HG03196 (cell line): ENCODE results near the gene MUSK.
"Not testable (repeated sequence)": the region's sequence is repeated elsewhere in the genome, so short reads cannot be mapped to it uniquely, and the experiment has no call there.

Experiments
- ATAC-seq: cut with Tn5 transposase; IDR thresholded peaks from one replicate; pipeline ENCODE4 v1.9.1; 2021; ENCODE audit not compliant: unreplicated experiment

The MUSK gene

GRCh38 chr9:110755179-110755578, 86.6 kb downstream of the MUSK start:
- ATAC-seq: no peak

GRCh38 chr9:110758201-110758600, 89.6 kb downstream of the MUSK start:
- ATAC-seq: no peak

- ATAC-seq: no peak
Observed at GRCh38 chr9:110762783-110763182, 94.2 kb downstream of the MUSK start.

- no peak for ATAC-seq
Observed at GRCh38 chr9:110763568-110763967, 95.0 kb downstream of the MUSK start.

DNA sequence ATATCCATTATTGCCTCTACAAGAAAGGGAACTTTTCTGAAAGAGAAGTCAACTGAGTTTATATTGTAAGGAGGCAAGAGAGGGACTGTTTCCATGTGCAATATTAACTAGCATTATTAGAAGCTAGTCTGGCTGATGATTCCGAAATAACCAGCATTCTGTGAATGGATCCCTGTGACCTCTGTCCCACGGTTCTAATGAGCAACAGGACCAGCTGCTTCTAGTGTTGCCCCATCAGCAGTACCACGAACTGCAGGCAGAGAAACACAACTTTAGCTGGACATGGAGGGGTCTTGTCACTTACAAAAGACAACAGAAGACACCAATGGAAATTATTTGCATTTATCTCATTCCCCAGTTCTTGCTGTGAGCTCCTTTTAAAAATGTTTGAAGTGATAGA, 95.4 kb downstream of the MUSK start:
- no peak for ATAC-seq

- no peak for ATAC-seq
Observed at GRCh38 chr9:110765926-110766325, 97.3 kb downstream of the MUSK start.

DNA sequence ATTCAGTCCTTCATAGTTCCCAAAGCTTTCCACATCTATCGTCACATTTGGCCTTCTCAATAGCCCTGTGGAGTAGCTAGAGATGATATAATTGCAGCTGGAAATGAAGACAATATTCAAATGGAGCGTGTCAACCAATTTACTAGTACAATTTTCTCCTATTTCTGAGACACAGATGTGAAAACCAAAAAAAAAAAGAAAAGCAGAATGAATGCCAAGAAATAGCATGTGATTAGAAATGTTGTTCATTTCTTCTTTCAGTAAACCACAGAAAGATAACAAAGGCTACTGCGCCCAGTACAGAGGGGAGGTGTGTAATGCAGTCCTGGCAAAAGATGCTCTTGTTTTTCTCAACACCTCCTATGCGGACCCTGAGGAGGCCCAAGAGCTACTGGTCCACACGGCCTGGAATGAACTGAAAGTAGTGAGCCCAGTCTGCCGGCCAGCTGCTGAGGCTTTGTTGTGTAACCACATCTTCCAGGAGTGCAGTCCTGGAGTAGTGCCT, 99.0 kb downstream of the MUSK start:
- no peak for ATAC-seq

- no peak for ATAC-seq
Observed at GRCh38 chr9:110768886-110769285, 100.3 kb downstream of the MUSK start.

GRCh38 chr9:110769667-110770066, 101.1 kb downstream of the MUSK start:
- no peak for ATAC-seq

DNA sequence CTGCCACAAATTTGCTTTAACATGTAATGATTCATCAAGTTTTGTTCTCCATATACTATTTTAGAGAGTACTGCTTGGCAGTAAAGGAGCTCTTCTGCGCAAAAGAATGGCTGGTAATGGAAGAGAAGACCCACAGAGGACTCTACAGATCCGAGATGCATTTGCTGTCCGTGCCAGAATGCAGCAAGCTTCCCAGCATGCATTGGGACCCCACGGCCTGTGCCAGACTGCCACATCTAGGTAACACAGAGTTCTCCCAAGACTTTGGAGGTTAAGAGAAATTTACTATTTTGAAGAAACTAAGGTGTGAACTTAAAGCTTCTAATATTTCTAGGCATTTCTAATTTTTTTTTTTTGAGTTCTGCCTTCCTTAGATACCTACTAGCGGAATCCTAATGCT, 107.1 kb downstream of the MUSK start:
- ATAC-seq: no peak

GRCh38 chr9:110776221-110776620, 107.6 kb downstream of the MUSK start:
- no peak for ATAC-seq

DNA sequence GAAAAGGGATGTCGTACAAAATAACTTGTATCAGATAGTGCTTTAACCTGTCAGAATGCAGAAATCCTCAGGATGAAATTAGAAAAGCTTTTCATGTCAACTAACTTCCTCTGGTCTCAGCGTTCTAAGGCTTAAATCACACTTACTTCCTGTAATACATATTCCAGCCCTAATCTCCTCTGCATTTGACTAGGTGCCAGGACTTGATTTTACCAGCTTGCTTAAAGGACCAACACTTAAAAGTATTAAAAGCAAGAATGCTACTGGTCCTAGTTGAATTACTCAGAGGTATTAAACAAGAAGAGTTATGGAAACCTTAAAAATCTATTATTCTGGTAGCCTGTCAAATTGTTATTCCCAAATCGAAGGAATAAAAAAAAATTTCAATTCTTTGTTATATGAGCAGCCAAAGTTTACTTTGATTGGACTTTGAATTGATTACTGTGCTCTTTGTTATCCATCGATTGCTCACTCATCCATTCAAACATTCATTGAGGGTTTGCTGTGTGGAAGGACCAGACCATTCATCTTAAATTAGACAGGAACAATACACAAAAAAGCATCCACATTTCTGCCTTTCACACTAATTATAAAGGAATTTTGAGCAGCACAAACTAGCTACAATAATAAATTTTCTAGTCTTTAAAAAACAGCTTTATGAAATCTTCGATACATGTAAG, 108.7 kb downstream of the MUSK start:
- ATAC-seq: no peak

DNA sequence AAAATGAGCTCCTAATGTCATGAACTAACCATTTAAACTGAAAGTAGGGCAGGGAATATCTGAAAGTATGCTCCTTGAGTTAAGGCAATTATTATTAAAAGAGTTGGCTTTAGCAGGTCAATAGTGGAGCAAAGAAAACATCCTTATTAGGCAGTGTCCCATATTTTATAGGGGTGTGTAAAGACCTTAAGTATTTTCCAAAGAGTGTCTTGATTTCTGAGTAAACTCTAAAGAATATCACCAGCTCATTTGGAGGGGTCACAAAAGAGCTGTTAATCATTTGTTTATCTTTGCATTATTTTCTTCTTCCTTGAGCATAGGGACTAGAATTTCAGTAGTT, 109.3 kb downstream of the MUSK start:
- no peak for ATAC-seq

DNA sequence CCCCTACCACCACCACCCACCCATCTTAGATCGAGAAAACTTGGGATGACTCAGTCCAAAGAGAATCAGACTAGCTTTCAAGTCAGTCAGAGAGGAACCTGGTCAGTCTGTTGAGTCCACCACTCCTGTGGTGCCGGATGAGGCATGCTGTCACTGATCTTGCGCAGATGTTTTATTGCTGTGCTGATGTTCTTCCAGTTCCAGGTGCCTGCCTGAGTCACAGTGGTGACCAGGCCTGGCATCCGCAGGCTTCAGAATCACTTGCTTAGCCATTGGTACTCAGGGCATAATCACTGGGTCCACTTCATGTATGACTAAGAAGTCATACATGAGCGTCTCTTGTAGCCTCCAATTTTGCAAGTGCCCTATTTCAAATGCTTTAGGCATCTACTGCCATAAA, 114.1 kb downstream of the MUSK start:
- no peak for ATAC-seq

DNA sequence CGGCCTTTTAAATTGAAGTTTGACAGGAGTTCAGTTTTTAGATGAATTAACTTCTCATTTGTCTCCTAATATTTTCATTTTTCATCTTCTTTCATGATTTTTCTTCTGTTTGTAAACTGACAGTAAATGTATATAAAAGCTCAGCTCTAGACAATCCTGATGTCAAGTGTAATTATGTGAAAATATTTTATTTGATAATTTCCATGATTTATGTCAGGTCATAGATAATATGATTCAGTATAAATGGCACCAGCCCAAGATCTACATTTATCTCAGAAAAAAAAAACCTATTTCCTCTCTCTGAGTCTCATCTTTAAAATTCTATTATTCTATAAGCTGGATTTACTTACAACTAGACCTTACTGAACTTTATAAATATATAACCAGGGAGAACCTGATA, 115.7 kb downstream of the MUSK start:
- no peak for ATAC-seq

- ATAC-seq: no peak
Observed at GRCh38 chr9:110785166-110785565, 116.6 kb downstream of the MUSK start.

DNA sequence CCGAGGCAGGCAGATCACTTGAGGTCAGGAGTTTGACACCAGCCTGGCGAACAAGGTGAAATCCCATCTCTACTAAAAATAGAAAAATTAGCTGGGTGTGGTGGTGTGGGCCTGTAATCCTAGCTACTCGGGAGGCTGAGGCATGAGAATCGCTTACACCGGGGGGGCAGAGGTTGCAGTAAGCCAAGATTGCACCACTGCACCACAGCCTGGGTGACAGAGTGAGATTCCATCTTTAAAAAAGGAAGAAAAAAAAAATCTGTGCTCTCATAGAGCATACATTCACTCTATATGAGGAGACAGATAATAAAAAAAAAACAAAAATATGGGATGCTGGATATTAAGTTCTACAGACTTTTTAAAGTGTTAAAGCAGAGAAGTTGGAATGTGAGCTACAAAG, 119.8 kb downstream of the MUSK start:
- not testable (repeated sequence) for ATAC-seq

DNA sequence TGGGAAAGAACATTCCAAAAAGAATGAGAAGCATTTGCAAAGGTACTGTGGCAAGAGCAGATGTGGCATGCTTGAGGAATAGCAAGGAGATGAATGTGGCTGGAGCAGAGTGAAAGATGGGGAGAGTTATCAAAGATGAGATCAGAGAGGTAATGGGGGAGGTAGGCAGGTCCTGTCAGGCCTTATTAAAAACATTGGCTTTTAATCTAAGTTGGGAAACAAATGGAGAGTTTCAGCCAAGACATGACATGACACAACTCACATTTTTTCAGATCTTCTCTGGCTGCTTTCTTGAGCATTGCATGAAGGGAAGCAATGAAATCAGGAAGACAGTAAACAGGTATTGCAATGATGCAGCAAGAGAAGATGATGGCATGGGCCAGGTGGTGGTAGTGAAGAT, 120.3 kb downstream of the MUSK start:
- ATAC-seq: no peak

- ATAC-seq: no peak
Observed at GRCh38 chr9:110797611-110798010, 129.0 kb downstream of the MUSK start.

DNA sequence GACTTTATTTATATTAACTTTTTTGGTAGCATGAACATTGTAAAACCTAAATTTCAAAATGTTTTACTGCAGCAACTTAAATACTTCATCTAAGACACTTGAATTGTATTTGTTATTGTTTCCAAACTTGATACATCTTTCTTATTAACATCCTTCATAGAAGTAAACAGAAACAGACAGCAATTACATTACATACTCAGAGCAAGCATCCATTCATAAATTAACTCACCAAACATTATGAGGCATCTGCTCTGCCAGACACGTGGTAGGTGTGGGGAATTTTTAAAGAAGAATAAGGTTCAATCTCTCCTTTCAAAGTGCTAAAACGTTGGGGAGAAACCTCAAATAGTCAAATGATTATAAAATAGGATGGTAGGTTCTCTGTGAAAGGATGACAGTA, 130.8 kb downstream of the MUSK start:
- no peak for ATAC-seq

- no peak for ATAC-seq
Observed at GRCh38 chr9:110801426-110801825, 132.8 kb downstream of the MUSK start.

DNA sequence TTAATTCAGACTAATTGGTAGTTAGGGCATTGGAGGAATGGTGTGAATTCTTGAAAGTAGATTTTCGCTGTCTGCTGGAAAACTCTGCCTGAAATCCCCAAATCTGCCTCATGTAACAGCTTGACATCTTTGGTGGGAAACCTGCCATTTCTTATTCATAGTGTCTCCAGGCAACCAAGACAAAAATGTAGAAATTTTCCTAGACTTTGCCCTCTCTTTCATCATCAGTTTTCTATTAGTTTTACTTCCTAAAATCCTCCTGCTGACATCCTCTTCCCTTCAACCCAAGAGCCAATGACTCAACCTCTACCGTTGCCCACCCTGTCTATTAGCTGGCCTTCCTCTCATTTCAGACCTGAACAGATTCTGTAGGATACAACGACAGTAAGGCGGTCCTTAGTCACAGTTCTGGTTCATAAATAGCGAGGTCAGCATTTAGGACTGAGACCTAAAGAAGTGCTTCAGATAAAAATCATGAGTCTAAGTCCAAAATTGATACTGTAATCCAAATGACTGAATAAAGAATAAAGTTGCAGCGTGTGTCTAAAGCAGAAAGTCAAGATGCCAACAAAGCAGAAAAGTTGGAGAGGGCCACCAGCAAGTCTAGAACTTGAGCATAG, 133.9 kb downstream of the MUSK start:
- no peak for ATAC-seq
